Calu3 (cell line): Measurements from ENCODE around the gene NTMT1. TPM values are rescaled to one million over a fixed set of nuclear protein-coding genes. Genes with fewer than 3 reads are reported as not detected.

ENCODE experiments used
- BruUV-seq: library from RNA; stranded (reverse); fragments of 400-500 nt; replicated peaks from 2 replicates; lab custom pipeline; 2021; lab: Mats Ljungman, UMichigan
- CTCF ChIA-PET: fragments of 300-600 bp; sonication (Branson Sonifier 250); formaldehyde crosslinking; loops from one replicate; lab custom pipeline; 2022; ENCODE audit warnings: antibody characterized with exemption; lab: Charles Lee
- DNase-seq: peaks from one replicate; pipeline ENCODE4 v3.0.0; 2022
- H3K27ac Mint-ChIP-seq: one replicate; pipeline ENCODE4 v1.8.0; 2022; ENCODE audit warnings: mixed read lengths; ENCODE audit not compliant: unreplicated experiment
- H3K27me3 Mint-ChIP-seq: one replicate; pipeline ENCODE4 v1.8.0; 2022; ENCODE audit warnings: mixed read lengths; ENCODE audit not compliant: unreplicated experiment
- H3K36me3 Mint-ChIP-seq: one replicate; pipeline ENCODE4 v1.8.0; 2022; ENCODE audit warnings: mild to moderate bottlenecking, moderate library complexity, mixed read lengths; ENCODE audit not compliant: insufficient read depth, unreplicated experiment
- H3K4me1 Mint-ChIP-seq: one replicate; pipeline ENCODE4 v1.8.0; 2022; ENCODE audit warnings: mild to moderate bottlenecking, low read depth, mixed read lengths; ENCODE audit not compliant: unreplicated experiment
- H3K4me3 Mint-ChIP-seq: one replicate; pipeline ENCODE4 v1.8.0; 2022; ENCODE audit warnings: mild to moderate bottlenecking, low read depth, moderate library complexity, mixed read lengths; ENCODE audit not compliant: unreplicated experiment
- H3K9me3 Mint-ChIP-seq: one replicate; pipeline ENCODE4 v1.8.0; 2022; ENCODE audit warnings: low read depth, mixed read lengths; ENCODE audit not compliant: unreplicated experiment
- CTCF ChIP-seq: fragments of 200-600 bp; IDR thresholded peaks from one replicate; pipeline ENCODE4 v1.8.0; 2022; ENCODE audit warnings: antibody characterized with exemption; ENCODE audit not compliant: unreplicated experiment
- intact Hi-C: fragments of 100-400 bp; cut with micrococcal nuclease; formaldehyde crosslinking; loops from one replicate; pipeline ENCODE4 v1.10.0; 2022; ENCODE audit not compliant: unreplicated experiment
- total RNA-seq: library from RNA; stranded (reverse); gene quantifications from 2 replicates; pipeline ENCODE4 v1.2.3, GENCODE V29; 2022

NTMT1 gene
- total RNA-seq, 1 experiment from 2014 or later, result 36.1 TPM

DNA sequence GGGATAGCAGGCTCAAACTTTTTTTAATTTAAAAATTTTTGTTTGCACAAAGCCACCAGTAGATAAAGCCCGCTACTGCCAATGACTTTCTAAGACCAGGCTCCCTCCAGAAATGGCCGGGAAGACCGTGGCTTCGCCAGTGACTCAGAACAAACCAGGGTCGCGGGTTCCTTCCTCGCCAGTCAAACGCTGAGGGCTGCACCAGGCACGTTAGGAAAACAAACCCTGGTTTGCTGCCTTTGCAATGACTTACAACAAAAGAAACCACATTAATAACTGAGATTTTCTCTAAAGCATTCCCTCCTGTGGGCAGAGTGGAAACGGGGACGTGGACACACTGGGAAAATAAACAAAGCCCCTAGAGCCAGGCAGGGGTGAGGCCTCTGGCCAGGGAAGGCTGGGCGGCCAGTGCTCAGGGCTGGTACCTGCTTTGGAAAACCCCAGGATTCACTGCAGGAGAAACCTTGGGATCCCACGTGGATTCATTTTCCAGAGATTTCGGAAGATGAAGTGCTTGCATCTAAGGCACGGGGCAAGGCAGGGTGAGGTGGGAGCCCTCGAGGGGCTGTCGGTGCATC is 43.3 kb downstream of the NTMT1 start:
- H3K36me3 Mint-ChIP-seq, result no peaks in the 10 kb centered on the region
- no peak overlapping the region for H3K27ac Mint-ChIP-seq
- no peak for DNase-seq
- no TSS peak for BruUV-seq
- CTCF ChIA-PET, result no interaction called here
- no peak overlapping the region for H3K4me3 Mint-ChIP-seq
- no peak for TF ChIP-seq CTCF
- intact Hi-C loops, result no loop called here
- H3K9me3 Mint-ChIP-seq, result no peaks in the 10 kb centered on the region
- H3K27me3 Mint-ChIP-seq, result peaks cover 47% of the 10 kb centered on the region
- H3K4me1 Mint-ChIP-seq, result no peaks in the 10 kb centered on the region

DNA sequence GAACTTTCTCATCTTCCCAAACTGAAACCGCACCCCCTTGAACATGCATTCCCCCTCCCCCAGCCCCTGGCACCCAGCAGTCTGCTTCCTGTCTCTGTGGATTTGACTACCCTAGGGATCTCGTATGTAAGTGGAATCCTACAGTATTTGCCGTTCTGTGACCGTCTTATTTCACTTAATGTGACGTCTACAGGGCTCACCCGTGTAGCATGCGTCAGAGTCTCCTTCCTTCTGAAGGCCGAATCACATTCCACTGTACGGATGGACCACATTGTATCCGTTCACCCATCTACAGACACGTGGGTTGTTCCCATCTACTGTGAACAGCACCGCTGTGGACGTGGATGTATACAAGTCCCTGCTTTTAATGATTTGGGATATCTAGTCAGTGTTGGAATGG is 44.0 kb downstream of the NTMT1 start:
- CTCF ChIA-PET, result no interaction called here
- Mint-ChIP-seq H3K9me3 (no peaks in the 10 kb centered on the region), H3K4me1 (no peaks in the 10 kb centered on the region), H3K36me3 (no peaks in the 10 kb centered on the region), H3K27ac (no peak overlapping the region), H3K27me3 (peaks cover 45% of the 10 kb centered on the region), H3K4me3 (no peak overlapping the region)
- no TSS peak for BruUV-seq
- no peak for TF ChIP-seq CTCF
- intact Hi-C loops, result no loop called here
- no peak for DNase-seq

- intact Hi-C loops, result no loop called here
- CTCF ChIA-PET, result no interaction called here
- DNase-seq, result no peak
- no TSS peak for BruUV-seq
- no peaks in the 10 kb centered on the region for H3K36me3 Mint-ChIP-seq
- TF ChIP-seq CTCF, result no peak
- no peak overlapping the region for H3K4me3 Mint-ChIP-seq
- H3K27me3 Mint-ChIP-seq, result peaks cover 47% of the 10 kb centered on the region
- H3K27ac Mint-ChIP-seq, result no peak overlapping the region
- no peaks in the 10 kb centered on the region for H3K4me1 Mint-ChIP-seq
- H3K9me3 Mint-ChIP-seq, result no peaks in the 10 kb centered on the region
Observed at GRCh38 chr9:129671065-129671464, 45.1 kb downstream of the NTMT1 start.

GRCh38 chr9:129671519-129671918 is 45.6 kb downstream of the NTMT1 start:
- Mint-ChIP-seq H3K36me3 (no peaks in the 10 kb centered on the region), H3K4me3 (no peak overlapping the region), H3K27me3 (peaks cover 52% of the 10 kb centered on the region), H3K4me1 (no peaks in the 10 kb centered on the region), H3K9me3 (no peaks in the 10 kb centered on the region), H3K27ac (no peak overlapping the region)
- DNase-seq, result no peak
- no peak for TF ChIP-seq CTCF
- intact Hi-C loops, result no loop called here
- no TSS peak for BruUV-seq
- CTCF ChIA-PET, result no interaction called here
